ENCODE data around the gene TAF11L13.
"Not testable (repeated sequence)": the region's sequence is repeated elsewhere in the genome, so short reads cannot be mapped to it uniquely, and the experiment has no call there.

DNA sequence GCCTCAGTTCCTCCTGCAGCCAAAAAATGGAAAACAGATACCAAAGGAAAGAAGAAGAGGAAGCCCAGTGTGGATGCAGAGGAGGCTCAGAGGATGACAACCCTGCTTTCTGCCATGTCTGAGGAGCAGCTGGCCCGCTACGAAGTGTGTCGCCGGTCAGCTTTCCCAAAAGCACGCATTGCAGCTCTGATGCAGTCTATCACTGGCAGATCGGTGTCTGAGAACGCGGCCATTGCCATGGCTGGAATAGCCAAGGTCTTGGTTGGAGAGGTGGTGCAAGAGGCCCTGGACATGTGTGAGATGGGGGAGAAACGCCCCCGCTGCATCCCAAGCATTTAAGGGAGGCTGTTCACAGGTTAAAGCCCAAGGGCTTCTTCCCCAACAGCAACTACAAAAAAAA lies 17.3 kb downstream of the TAF11L13 start:
- TF ChIP-seq, protein P1, sequence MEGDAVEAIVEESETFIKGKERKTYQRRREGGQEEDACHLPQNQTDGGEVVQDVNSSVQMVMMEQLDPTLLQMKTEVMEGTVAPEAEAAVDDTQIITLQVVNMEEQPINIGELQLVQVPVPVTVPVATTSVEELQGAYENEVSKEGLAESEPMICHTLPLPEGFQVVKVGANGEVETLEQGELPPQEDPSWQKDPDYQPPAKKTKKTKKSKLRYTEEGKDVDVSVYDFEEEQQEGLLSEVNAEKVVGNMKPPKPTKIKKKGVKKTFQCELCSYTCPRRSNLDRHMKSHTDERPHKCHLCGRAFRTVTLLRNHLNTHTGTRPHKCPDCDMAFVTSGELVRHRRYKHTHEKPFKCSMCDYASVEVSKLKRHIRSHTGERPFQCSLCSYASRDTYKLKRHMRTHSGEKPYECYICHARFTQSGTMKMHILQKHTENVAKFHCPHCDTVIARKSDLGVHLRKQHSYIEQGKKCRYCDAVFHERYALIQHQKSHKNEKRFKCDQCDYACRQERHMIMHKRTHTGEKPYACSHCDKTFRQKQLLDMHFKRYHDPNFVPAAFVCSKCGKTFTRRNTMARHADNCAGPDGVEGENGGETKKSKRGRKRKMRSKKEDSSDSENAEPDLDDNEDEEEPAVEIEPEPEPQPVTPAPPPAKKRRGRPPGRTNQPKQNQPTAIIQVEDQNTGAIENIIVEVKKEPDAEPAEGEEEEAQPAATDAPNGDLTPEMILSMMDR (IDR thresholded peaks at IDR 0.05): not testable (repeated sequence)
- TF ChIP-seq POLR2A, POLR2AphosphoS5 (IDR thresholded peaks at IDR 0.05): not testable (repeated sequence)
